Measurements from ENCODE around the gene TRMT2B. TPM values are rescaled to one million over a fixed set of nuclear protein-coding genes. Genes with fewer than 3 reads are reported as not detected.

The TRMT2B gene
- total and polyA plus RNA-seq, 2 of the 13 experiments (the other 11 are each of a cell fraction or from before 2014, with no cell fraction given): 7.0 to 11.2 TPM

- TF ChIP-seq STAG1 (CRISPR knock-in tag; IDR thresholded peaks at IDR 0.05) (no peak), ZMAT5 (CRISPR knock-in tag; IDR thresholded peaks at IDR 0.05; ENCODE audit: borderline replicate concordance, low read depth) (no peak), ZBTB1 (CRISPR knock-in tag; IDR thresholded peaks at IDR 0.05; ENCODE audit: borderline replicate concordance) (no peak), ZNF597 (CRISPR knock-in tag; IDR thresholded peaks at IDR 0.05) (no peak), CENPBD1 (CRISPR knock-in tag; IDR thresholded peaks at IDR 0.05; ENCODE audit: borderline replicate concordance, low read depth) (no peak), NFE2 (CRISPR knock-in tag; IDR thresholded peaks at IDR 0.05) (no peak), ZNF616 (CRISPR knock-in tag; IDR thresholded peaks at IDR 0.05; ENCODE audit: low read depth) (no peak), NFRKB (IDR thresholded peaks at IDR 0.05) (no peak)
- Histone ChIP-seq H3K27ac (ENCODE audit: extremely low read length, insufficient read depth, low read length) (no peak overlapping the region), H3K27me3 (ENCODE audit: control insufficient read depth in 1 of 2, insufficient read depth in 2 of 2, low read length in 2 of 2) (no peaks in the 10 kb centered on the region), H3K4me1 (ENCODE audit: insufficient read depth, low read length) (peaks cover 19% of the 10 kb centered on the region), H3K9ac (ENCODE audit: insufficient read depth, low read depth, low read length) (no peak overlapping the region), H3K4me3 (replicated peaks in 1 of 3; ENCODE audit: insufficient read depth in 1 of 3, low read depth in 2 of 3, low read length in 3 of 3) (no peak overlapping the region), H4K20me1 (ENCODE audit: insufficient read depth, low read length) (no peaks in the 10 kb centered on the region), H3K4me2 (ENCODE audit: low read depth, low read length) (no peak overlapping the region), H3K79me2 (ENCODE audit: insufficient read depth, low read length) (no peaks in the 10 kb centered on the region), H3K36me3 (replicated peaks in 1 of 2; ENCODE audit: control insufficient read depth in 1 of 2, insufficient read depth in 2 of 2, low read length in 2 of 2) (no peaks in the 10 kb centered on the region), H2AFZ (ENCODE audit: low read length) (no peak overlapping the region), H3K9me3 (ENCODE audit: low read length) (no peaks in the 10 kb centered on the region)
- no peak for DNase-seq (ENCODE audit: low spot score)
- no TSS peak for BruUV-seq (replicated peaks)
- ChIA-PET CTCF (ENCODE audit: low intra/inter-chr PET ratio, low total read pairs) (no interaction called here), POLR2A (no interaction called here)
- FAIRE-seq: no peak
- WGBS (ENCODE audit: low lambda C conversion rate): 100% methylated on average over 1 of the region's 1 CpG
- intact Hi-C loops (cut with micrococcal nuclease; ENCODE audit: unreplicated experiment) (no loop called here), in situ Hi-C loops (cut with HindIII; ENCODE audit: extremely low pct_ligation_motif_present, low pct_unique_long_range_greater_than_20kb) (no loop called here)
- no peak for ATAC-seq
Observed at GRCh38 chrX:100976211-100976610, 75.7 kb downstream of the TRMT2B start.
